WTC11 (cell line): ENCODE results near the gene SIM1. TPM values are rescaled to one million over a fixed set of nuclear protein-coding genes. Genes with fewer than 3 reads are reported as not detected.

Experiments
- ATAC-seq: fragments of 200-7000 bp; cut with Tn5 transposase; 2 replicates; pipeline ENCODE4 v1.10.0; 2021; ENCODE audit warnings: mild to moderate bottlenecking, moderate library complexity
- CTCF ChIA-PET: fragments of 300-600 bp; sonication (Branson Sonifier 250); formaldehyde crosslinking; loops from one replicate; lab custom pipeline; 2021; ENCODE audit warnings: antibody characterized with exemption; lab: Charles Lee
- POLR2A ChIA-PET: fragments of 350-600 bp; sonication (Branson Sonifier 250); formaldehyde crosslinking; loops from one replicate; lab custom pipeline; 2021; ENCODE audit warnings: antibody characterized with exemption; lab: Charles Lee
- DNase-seq: peaks from one replicate; pipeline ENCODE4 v3.0.0; 2021; ENCODE audit warnings: low spot score
- H3K27ac Mint-ChIP-seq: 2 replicates; pipeline ENCODE4 v1.8.0; 2021; ENCODE audit warnings: mixed read lengths
- H3K27me3 Mint-ChIP-seq: 2 replicates; pipeline ENCODE4 v1.8.0; 2021; ENCODE audit warnings: low read depth, mild to moderate bottlenecking, moderate library complexity, mixed read lengths
- H3K36me3 Mint-ChIP-seq: 2 replicates; pipeline ENCODE4 v1.8.0; 2021; ENCODE audit warnings: mixed read lengths
- H3K4me1 Mint-ChIP-seq: 2 replicates; pipeline ENCODE4 v1.8.0; 2022; ENCODE audit warnings: mixed read lengths
- H3K4me3 Mint-ChIP-seq: 2 replicates; pipeline ENCODE4 v1.8.0; 2021; ENCODE audit warnings: mild to moderate bottlenecking, moderate library complexity, mixed read lengths
- H3K9me3 Mint-ChIP-seq: 2 replicates; pipeline ENCODE4 v1.8.0; 2021; ENCODE audit warnings: mixed read lengths
- CDX4 ChIP-seq: fragments of 250-450 bp; sonication (Bioruptor Pico); IDR thresholded peaks from 2 replicates; pipeline ENCODE4 v1.9.0; 2021; ENCODE audit warnings: moderate library complexity, mild to moderate bottlenecking, inconsistent platforms, borderline replicate concordance
- E2F4 ChIP-seq: sonication (generic); formaldehyde crosslinking; IDR thresholded peaks from 2 replicates; pipeline ENCODE4 v1.8.1; 2022; ENCODE audit warnings: low read depth, mild to moderate bottlenecking, moderate library complexity, missing genetic modification reagents, borderline replicate concordance
- ETV6 ChIP-seq: sonication (generic); formaldehyde crosslinking; IDR thresholded peaks from 2 replicates; pipeline ENCODE4 v1.8.1; 2022; ENCODE audit warnings: mild to moderate bottlenecking, missing genetic modification reagents
- FOXP1 ChIP-seq: sonication (generic); formaldehyde crosslinking; IDR thresholded peaks from 2 replicates; pipeline ENCODE4 v1.8.0; 2022; ENCODE audit warnings: missing genetic modification reagents, mild to moderate bottlenecking, moderate library complexity, borderline replicate concordance
- GABPB1 ChIP-seq: sonication (generic); formaldehyde crosslinking; IDR thresholded peaks from 2 replicates; pipeline ENCODE4 v1.8.1; 2023; ENCODE audit warnings: mild to moderate bottlenecking, missing genetic modification reagents
- GRHL2 ChIP-seq: fragments of 250-450 bp; sonication (Bioruptor Pico); IDR thresholded peaks from 2 replicates; pipeline ENCODE4 v1.8.0; 2022; ENCODE audit warnings: mild to moderate bottlenecking, moderate library complexity; ENCODE audit not compliant: insufficient replicate concordance, severe bottlenecking
- IRF1 ChIP-seq: sonication (generic); formaldehyde crosslinking; IDR thresholded peaks from 2 replicates; pipeline ENCODE4 v1.8.0; 2023; ENCODE audit warnings: missing genetic modification reagents
- KAT7 ChIP-seq: sonication (generic); formaldehyde crosslinking; IDR thresholded peaks from 2 replicates; pipeline ENCODE4 v1.8.1; 2023; ENCODE audit warnings: missing genetic modification reagents, mild to moderate bottlenecking, borderline replicate concordance
- MLX ChIP-seq: sonication (generic); formaldehyde crosslinking; IDR thresholded peaks from 2 replicates; pipeline ENCODE4 v1.8.1; 2023; ENCODE audit warnings: mild to moderate bottlenecking, missing genetic modification reagents, moderate library complexity
- OVOL2 ChIP-seq: fragments of 250-450 bp; sonication (Bioruptor Pico); IDR thresholded peaks from 2 replicates; pipeline ENCODE4 v1.9.0; 2021; ENCODE audit warnings: mild to moderate bottlenecking, borderline replicate concordance
- SP1 ChIP-seq: sonication (generic); formaldehyde crosslinking; conservative IDR thresholded peaks from 2 replicates; pipeline ENCODE4 v1.8.1; 2022; ENCODE audit warnings: missing genetic modification reagents
- ZMAT4 ChIP-seq: fragments of 250-450 bp; sonication (Bioruptor Pico); IDR thresholded peaks from 2 replicates; pipeline ENCODE4 v1.9.0; 2021; ENCODE audit warnings: mild to moderate bottlenecking
- ZNF219 ChIP-seq: sonication (generic); formaldehyde crosslinking; IDR thresholded peaks from 2 replicates; pipeline ENCODE4 v1.8.0; 2023; ENCODE audit warnings: missing genetic modification reagents, mild to moderate bottlenecking, borderline replicate concordance
- ZNF263 ChIP-seq: sonication (generic); formaldehyde crosslinking; IDR thresholded peaks from 2 replicates; pipeline ENCODE4 v1.8.1; 2022; ENCODE audit warnings: low read depth, mild to moderate bottlenecking, moderate library complexity, missing genetic modification reagents
- total RNA-seq: library from RNA; stranded (reverse); gene quantifications from 3 replicates; pipeline ENCODE4 v1.2.3, GENCODE V29; 2021
- TF ChIP-seq, protein P1 (sequence below): sonication (generic); formaldehyde crosslinking; IDR thresholded peaks from 2 replicates; pipeline ENCODE4 v1.8.1; 2023; ENCODE audit warnings: mild to moderate bottlenecking, missing genetic modification reagents, borderline replicate concordance

SIM1 gene
- total RNA-seq, 1 experiment from 2014 or later, result 0.09 TPM

DNA sequence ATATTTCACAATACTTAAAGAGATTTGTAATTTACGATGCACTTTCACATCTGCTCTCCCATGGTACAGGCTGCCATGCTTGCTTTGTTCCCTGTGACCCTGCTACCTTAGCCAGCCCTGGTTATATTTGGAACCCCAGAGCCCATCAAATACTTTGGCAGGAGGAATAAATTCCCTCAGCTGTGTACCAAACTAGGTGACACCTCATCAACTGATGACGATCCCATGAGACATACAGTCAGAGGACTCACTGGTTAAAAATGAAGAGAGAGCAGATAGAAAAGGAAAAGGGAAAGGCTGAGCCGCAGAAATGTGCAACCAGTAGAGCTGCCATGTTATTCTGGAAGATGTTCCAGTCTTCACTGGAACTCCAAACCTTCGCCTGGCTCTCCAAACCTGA is 120.0 kb downstream of the SIM1 start (continued):
- TF ChIP-seq, protein P1, sequence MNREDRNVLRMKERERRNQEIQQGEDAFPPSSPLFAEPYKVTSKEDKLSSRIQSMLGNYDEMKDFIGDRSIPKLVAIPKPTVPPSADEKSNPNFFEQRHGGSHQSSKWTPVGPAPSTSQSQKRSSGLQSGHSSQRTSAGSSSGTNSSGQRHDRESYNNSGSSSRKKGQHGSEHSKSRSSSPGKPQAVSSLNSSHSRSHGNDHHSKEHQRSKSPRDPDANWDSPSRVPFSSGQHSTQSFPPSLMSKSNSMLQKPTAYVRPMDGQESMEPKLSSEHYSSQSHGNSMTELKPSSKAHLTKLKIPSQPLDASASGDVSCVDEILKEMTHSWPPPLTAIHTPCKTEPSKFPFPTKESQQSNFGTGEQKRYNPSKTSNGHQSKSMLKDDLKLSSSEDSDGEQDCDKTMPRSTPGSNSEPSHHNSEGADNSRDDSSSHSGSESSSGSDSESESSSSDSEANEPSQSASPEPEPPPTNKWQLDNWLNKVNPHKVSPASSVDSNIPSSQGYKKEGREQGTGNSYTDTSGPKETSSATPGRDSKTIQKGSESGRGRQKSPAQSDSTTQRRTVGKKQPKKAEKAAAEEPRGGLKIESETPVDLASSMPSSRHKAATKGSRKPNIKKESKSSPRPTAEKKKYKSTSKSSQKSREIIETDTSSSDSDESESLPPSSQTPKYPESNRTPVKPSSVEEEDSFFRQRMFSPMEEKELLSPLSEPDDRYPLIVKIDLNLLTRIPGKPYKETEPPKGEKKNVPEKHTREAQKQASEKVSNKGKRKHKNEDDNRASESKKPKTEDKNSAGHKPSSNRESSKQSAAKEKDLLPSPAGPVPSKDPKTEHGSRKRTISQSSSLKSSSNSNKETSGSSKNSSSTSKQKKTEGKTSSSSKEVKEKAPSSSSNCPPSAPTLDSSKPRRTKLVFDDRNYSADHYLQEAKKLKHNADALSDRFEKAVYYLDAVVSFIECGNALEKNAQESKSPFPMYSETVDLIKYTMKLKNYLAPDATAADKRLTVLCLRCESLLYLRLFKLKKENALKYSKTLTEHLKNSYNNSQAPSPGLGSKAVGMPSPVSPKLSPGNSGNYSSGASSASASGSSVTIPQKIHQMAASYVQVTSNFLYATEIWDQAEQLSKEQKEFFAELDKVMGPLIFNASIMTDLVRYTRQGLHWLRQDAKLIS (CRISPR knock-in tag), result no peak
- TF ChIP-seq FOXP1 (CRISPR knock-in tag), result no peak
- TF ChIP-seq ZNF263 (CRISPR knock-in tag), result no peak

GRCh38 chr6:100344321-100344720 is 120.4 kb downstream of the SIM1 start:
- peaks cover 14% of the 10 kb centered on the region for H3K4me1 Mint-ChIP-seq
- POLR2A ChIA-PET, result no interaction called here
- CTCF ChIA-PET, result interaction anchor here (1.5 kb wide), 1 partner anchor 116 kb away, joined by 3 read pairs; no protein-coding TSS in a partner anchor
- no peaks in the 10 kb centered on the region for H3K27me3 Mint-ChIP-seq
- peaks cover 8% of the 10 kb centered on the region for H3K9me3 Mint-ChIP-seq
- no peak for ATAC-seq
- H3K36me3 Mint-ChIP-seq, result no peaks in the 10 kb centered on the region
- TF ChIP-seq ZMAT4 (CRISPR knock-in tag), result no peak
- no peak for TF ChIP-seq ZNF263 (CRISPR knock-in tag)
- TF ChIP-seq ZNF219 (CRISPR knock-in tag), result no peak
- no peak for TF ChIP-seq E2F4 (CRISPR knock-in tag)
- no peak for TF ChIP-seq GABPB1 (CRISPR knock-in tag)
- TF ChIP-seq SP1 (CRISPR knock-in tag), result no peak
- TF ChIP-seq KAT7 (CRISPR knock-in tag), result no peak
- TF ChIP-seq ETV6 (CRISPR knock-in tag), result no peak
- TF ChIP-seq CDX4 (CRISPR knock-in tag), result no peak
- no peak for TF ChIP-seq MLX (CRISPR knock-in tag)
- TF ChIP-seq GRHL2 (CRISPR knock-in tag), result no peak
- no peak for TF ChIP-seq IRF1 (CRISPR knock-in tag)
- no peak for TF ChIP-seq OVOL2 (CRISPR knock-in tag)
- TF ChIP-seq, all 79 proteins: peak for 0
- Mint-ChIP-seq H3K27ac (no peak overlapping the region), H3K4me3 (no peak overlapping the region)
- no peak for DNase-seq
